HEK293 (cell line): Measurements from ENCODE around the gene APBA1.

Experiments used
- CTCF ChIA-PET: fragments of 350-600 bp; formaldehyde crosslinking; extraction: SDS; loops from one replicate; lab custom pipeline; 2021; ENCODE audit warnings: antibody characterized with exemption; lab: Yijun Ruan, JAX
- POLR2A ChIA-PET: fragments of 300-600 bp; formaldehyde crosslinking; extraction: SDS; loops from one replicate; lab custom pipeline; 2020; ENCODE audit warnings: antibody characterized with exemption, inconsistent platforms; lab: Yijun Ruan, JAX
- H3K27ac ChIP-seq: fragments of 200-500 bp; sonication (Bioruptor generic); 2 replicates; pipeline ENCODE4 v1.5.1; 2014; ENCODE audit warnings: low read depth, low read length, control low read depth, inconsistent platforms; ENCODE audit errors: extremely low read depth
- H3K36me3 ChIP-seq, 2 experiments: fragments of 200-500 bp in 1 of 2; sonication (Bioruptor generic) in 1 of 2; 1 replicate in 1 of 2; 2 replicates in 1 of 2; pipeline ENCODE4 v1.5.1; 2014 to 2017; ENCODE audit warnings: inconsistent platforms in 2 of 2, low read length in 2 of 2; ENCODE audit not compliant: control insufficient read depth in 2 of 2, insufficient read depth in 1 of 2
- H3K4me1 ChIP-seq: fragments of 200-500 bp; sonication (Bioruptor generic); 2 replicates; pipeline ENCODE4 v1.5.1; 2014; ENCODE audit warnings: mild to moderate bottlenecking, low read length, inconsistent platforms; ENCODE audit not compliant: control insufficient read depth, insufficient read depth
- H3K4me3 ChIP-seq: 2 replicates; pipeline ENCODE4 v1.5.1; 2011; ENCODE audit warnings: low read depth, mild to moderate bottlenecking, control low read depth, low read length, moderate library complexity
- H3K9me3 ChIP-seq: fragments of 200-500 bp; sonication (Bioruptor generic); 2 replicates; pipeline ENCODE4 v1.5.1; 2014; ENCODE audit warnings: low read depth, low read length, inconsistent platforms; ENCODE audit not compliant: control insufficient read depth, insufficient read depth
- BCL11B ChIP-seq: fragments of 450-650 bp; formaldehyde crosslinking; IDR thresholded peaks from 2 replicates; pipeline ENCODE4 v1.5.1; 2016; ENCODE audit warnings: low read depth, missing biosample characterization, missing genetic modification characterization
- MYNN ChIP-seq: fragments of 450-650 bp; formaldehyde crosslinking; IDR thresholded peaks from 2 replicates; pipeline ENCODE4 v1.5.1; 2016; ENCODE audit warnings: missing biosample characterization, missing genetic modification characterization, borderline replicate concordance
- MZF1 ChIP-seq: fragments of 450-650 bp; formaldehyde crosslinking; IDR thresholded peaks from 2 replicates; pipeline ENCODE4 v1.5.1; 2017; ENCODE audit warnings: missing biosample characterization, missing genetic modification characterization, borderline replicate concordance
- REPIN1 ChIP-seq: fragments of 450-650 bp; formaldehyde crosslinking; IDR thresholded peaks from 2 replicates; pipeline ENCODE4 v1.5.1; 2017; ENCODE audit warnings: missing biosample characterization, missing genetic modification characterization, low read depth
- SP2 ChIP-seq: fragments of 450-650 bp; formaldehyde crosslinking; IDR thresholded peaks from 2 replicates; pipeline ENCODE4 v1.5.1; 2016; ENCODE audit warnings: missing biosample characterization, missing genetic modification characterization
- ZFHX2 ChIP-seq: fragments of 450-650 bp; formaldehyde crosslinking; conservative IDR thresholded peaks from 2 replicates; pipeline ENCODE4 v1.5.1; 2016; ENCODE audit warnings: missing biosample characterization, missing genetic modification characterization
- ZNF146 ChIP-seq: fragments of 450-650 bp; formaldehyde crosslinking; IDR thresholded peaks from 2 replicates; pipeline ENCODE4 v1.5.1; 2016; ENCODE audit warnings: missing biosample characterization, missing genetic modification characterization
- ZNF175 ChIP-seq: fragments of 450-650 bp; formaldehyde crosslinking; IDR thresholded peaks from 2 replicates; pipeline ENCODE4 v1.5.1; 2016; ENCODE audit warnings: missing biosample characterization, missing genetic modification characterization
- ZNF18 ChIP-seq: fragments of 450-650 bp; formaldehyde crosslinking; IDR thresholded peaks from 2 replicates; pipeline ENCODE4 v1.5.1; 2016; ENCODE audit warnings: missing biosample characterization, missing genetic modification characterization
- ZNF19 ChIP-seq: fragments of 450-650 bp; formaldehyde crosslinking; IDR thresholded peaks from 2 replicates; pipeline ENCODE4; 2016; ENCODE audit warnings: missing biosample characterization, missing genetic modification characterization, low read depth
- ZNF2 ChIP-seq: fragments of 450-650 bp; formaldehyde crosslinking; IDR thresholded peaks from 2 replicates; pipeline ENCODE4 v1.5.1; 2016; ENCODE audit warnings: missing biosample characterization, missing genetic modification characterization
- ZNF341 ChIP-seq: fragments of 450-650 bp; formaldehyde crosslinking; IDR thresholded peaks from 2 replicates; pipeline ENCODE4; 2016; ENCODE audit warnings: low read depth, missing biosample characterization, missing genetic modification characterization
- ZNF350 ChIP-seq: fragments of 450-650 bp; formaldehyde crosslinking; IDR thresholded peaks from 2 replicates; pipeline ENCODE4 v1.5.0; 2017; ENCODE audit warnings: missing biosample characterization, mild to moderate bottlenecking, missing genetic modification characterization
- ZNF354C ChIP-seq: fragments of 450-650 bp; formaldehyde crosslinking; IDR thresholded peaks from 2 replicates; pipeline ENCODE4 v1.5.1; 2016; ENCODE audit warnings: missing biosample characterization, missing genetic modification characterization, low read depth, borderline replicate concordance
- ZNF398 ChIP-seq: fragments of 450-650 bp; formaldehyde crosslinking; IDR thresholded peaks from 2 replicates; pipeline ENCODE4 v1.5.1; 2017; ENCODE audit warnings: missing biosample characterization, missing genetic modification characterization
- ZNF561 ChIP-seq: fragments of 450-650 bp; IDR thresholded peaks from 2 replicates; pipeline ENCODE4 v1.5.1; 2018; ENCODE audit warnings: missing biosample characterization, missing genetic modification characterization, borderline replicate concordance
- ZNF585B ChIP-seq: fragments of 450-650 bp; formaldehyde crosslinking; IDR thresholded peaks from 2 replicates; pipeline ENCODE4 v1.5.1; 2016; ENCODE audit warnings: missing biosample characterization, missing genetic modification characterization
- ZNF623 ChIP-seq: fragments of 450-650 bp; formaldehyde crosslinking; IDR thresholded peaks from 2 replicates; pipeline ENCODE4 v1.5.1; 2016; ENCODE audit warnings: missing biosample characterization, missing genetic modification characterization
- ZNF677 ChIP-seq: fragments of 450-650 bp; IDR thresholded peaks from 2 replicates; pipeline ENCODE4 v1.5.0; 2018; ENCODE audit warnings: missing biosample characterization, mild to moderate bottlenecking, missing genetic modification characterization, moderate library complexity
- ZSCAN5A ChIP-seq: fragments of 450-650 bp; formaldehyde crosslinking; IDR thresholded peaks from 2 replicates; pipeline ENCODE4 v1.5.1; 2016; ENCODE audit warnings: missing biosample characterization, missing genetic modification characterization
- TF ChIP-seq, protein P1 (sequence below): fragments of 450-650 bp; formaldehyde crosslinking; IDR thresholded peaks from 2 replicates; pipeline ENCODE4 v1.5.1; 2016; ENCODE audit warnings: missing biosample characterization, missing genetic modification characterization
- TF ChIP-seq, protein P2 (sequence below): fragments of 450-650 bp; formaldehyde crosslinking; IDR thresholded peaks from 2 replicates; pipeline ENCODE4 v1.5.1; 2017; ENCODE audit warnings: missing biosample characterization, mild to moderate bottlenecking, missing genetic modification characterization, moderate library complexity

Gene APBA1

DNA sequence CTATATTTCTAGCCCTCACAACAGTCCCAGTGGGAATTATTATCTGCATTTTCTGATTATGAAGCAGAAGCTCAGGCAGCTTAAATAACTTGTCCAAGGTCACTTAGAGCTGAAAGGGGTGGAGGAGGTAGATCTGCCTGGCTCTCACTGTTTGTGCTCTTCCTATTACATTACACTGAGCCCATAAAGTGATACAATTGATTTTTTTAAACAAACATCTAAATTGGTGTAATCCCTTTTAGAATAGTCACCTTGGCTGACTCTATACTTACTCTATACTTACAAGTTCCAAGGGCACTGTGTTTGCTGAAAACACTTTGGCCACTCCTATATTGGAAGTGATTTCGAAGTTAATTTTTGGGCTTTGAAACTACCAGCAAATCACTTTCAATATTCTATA lies 144.7 kb downstream of the APBA1 start:
- no peaks in the 10 kb centered on the region for H3K36me3 ChIP-seq
- ChIA-PET CTCF (interaction anchor here (1.6 to 1.7 kb wide), 2 partner anchors 19 to 105 kb away, joined by 9 to 10 read pairs; no protein-coding TSS in a partner anchor), POLR2A (no interaction called here)
- no peak overlapping the region for H3K4me3 ChIP-seq
- H3K9me3 ChIP-seq = no peaks in the 10 kb centered on the region
- no peak for TF ChIP-seq ZNF19 (tag by site-specific recombination)
- no peak for TF ChIP-seq ZNF341
- no peak for TF ChIP-seq ZNF2 (tag by site-specific recombination)
- no peak for TF ChIP-seq ZNF354C
- no peak overlapping the region for H3K27ac ChIP-seq
- H3K4me1 ChIP-seq = no peaks in the 10 kb centered on the region

- Histone ChIP-seq H3K36me3 (no peaks in the 10 kb centered on the region), H3K27ac (no peak overlapping the region), H3K4me1 (no peaks in the 10 kb centered on the region), H3K9me3 (no peaks in the 10 kb centered on the region), H3K4me3 (no peak overlapping the region)
- no peak for TF ChIP-seq SP2 (tag by site-specific recombination)
- no peak for TF ChIP-seq REPIN1 (tag by site-specific recombination)
- TF ChIP-seq ZNF18 (tag by site-specific recombination) = no peak
- no peak for TF ChIP-seq ZNF561 (tag by site-specific recombination)
- TF ChIP-seq ZNF146 = peak; percentile 86
- TF ChIP-seq ZNF175 (tag by site-specific recombination) = no peak
- no peak for TF ChIP-seq ZNF350 (tag by site-specific recombination)
- TF ChIP-seq, protein P1, sequence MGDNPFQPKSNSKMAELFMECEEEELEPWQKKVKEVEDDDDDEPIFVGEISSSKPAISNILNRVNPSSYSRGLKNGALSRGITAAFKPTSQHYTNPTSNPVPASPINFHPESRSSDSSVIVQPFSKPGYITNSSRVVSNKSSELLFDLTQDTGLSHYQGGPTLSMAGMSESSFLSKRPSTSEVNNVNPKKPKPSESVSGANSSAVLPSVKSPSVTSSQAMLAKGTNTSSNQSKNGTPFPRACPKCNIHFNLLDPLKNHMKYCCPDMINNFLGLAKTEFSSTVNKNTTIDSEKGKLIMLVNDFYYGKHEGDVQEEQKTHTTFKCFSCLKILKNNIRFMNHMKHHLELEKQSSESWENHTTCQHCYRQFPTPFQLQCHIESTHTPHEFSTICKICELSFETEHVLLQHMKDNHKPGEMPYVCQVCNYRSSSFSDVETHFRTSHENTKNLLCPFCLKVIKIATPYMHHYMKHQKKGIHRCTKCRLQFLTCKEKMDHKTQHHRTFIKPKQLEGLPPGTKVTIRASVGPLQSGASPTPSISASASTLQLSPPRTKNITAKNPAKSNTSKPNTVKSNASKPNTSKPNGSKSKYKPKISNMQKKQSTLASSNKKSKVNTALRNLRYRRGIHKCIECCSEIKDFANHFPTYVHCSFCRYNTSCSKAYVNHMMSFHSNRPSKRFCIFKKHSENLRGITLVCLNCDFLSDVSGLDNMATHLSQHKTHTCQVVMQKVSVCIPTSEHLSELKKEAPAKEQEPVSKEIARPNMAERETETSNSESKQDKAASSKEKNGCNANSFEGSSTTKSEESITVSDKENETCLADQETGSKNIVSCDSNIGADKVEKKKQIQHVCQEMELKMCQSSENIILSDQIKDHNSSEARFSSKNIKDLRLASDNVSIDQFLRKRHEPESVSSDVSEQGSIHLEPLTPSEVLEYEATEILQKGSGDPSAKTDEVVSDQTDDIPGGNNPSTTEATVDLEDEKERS (tag by site-specific recombination) = 0 out of 2 replicates have a peak, but pooled peaks have one; percentile 23
- TF ChIP-seq ZNF585B (tag by site-specific recombination) = no peak
- no peak for TF ChIP-seq ZNF623
- POLR2A ChIA-PET = no interaction called here
- CTCF ChIA-PET = interaction anchor here (1.6 kb wide), 1 partner anchor 20 kb away, joined by 10 read pairs; no protein-coding TSS in a partner anchor
Observed at GRCh38 chr9:69526699-69527098, 145.5 kb downstream of the APBA1 start.

DNA sequence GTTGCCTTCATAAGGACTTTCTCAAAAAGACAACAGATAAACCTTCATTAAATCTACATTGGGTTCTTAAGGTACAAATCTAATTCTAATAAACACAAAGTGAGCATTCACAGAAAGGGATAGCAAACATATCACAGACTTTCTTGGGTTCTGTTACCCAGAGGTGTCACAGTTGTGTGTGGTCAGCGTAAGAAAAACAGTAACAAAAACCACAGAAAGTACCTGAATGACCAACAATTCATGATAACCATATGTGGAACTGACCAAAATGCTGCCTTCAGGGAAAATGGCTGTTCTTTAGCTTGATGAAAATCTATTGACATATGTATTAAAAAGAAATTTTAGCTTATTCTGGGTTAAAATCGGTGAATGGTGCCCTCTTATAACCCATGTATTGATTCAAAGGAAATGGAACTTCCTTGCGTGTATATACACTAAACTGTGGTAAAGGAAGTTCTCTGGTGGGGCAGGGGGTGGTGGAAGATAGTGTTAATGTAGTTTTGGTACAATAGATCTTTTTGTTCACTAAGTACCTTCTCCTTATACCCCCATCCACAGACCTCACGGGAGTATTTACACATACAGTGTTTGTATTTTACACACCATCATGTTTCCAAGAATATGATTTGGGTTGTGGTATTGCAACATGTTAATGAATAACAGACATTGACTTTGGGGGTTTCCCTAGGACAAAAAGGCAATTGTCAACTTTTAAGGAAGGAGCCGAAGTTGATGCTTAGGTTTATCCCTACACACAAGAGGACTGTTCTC lies 152.5 kb downstream of the APBA1 start:
- no peaks in the 10 kb centered on the region for H3K36me3 ChIP-seq
- no peaks in the 10 kb centered on the region for H3K9me3 ChIP-seq
- no peak overlapping the region for H3K4me3 ChIP-seq
- H3K4me1 ChIP-seq = no peaks in the 10 kb centered on the region
- ChIA-PET CTCF (interaction anchor here (1.0 kb wide), 1 partner anchor 14 kb away, joined by 5 read pairs; no protein-coding TSS in a partner anchor), POLR2A (no interaction called here)
- H3K27ac ChIP-seq = no peak overlapping the region
- TF ChIP-seq BCL11B (tag by site-specific recombination) = no peak
- TF ChIP-seq ZFHX2 = no peak
- TF ChIP-seq MYNN (tag by site-specific recombination) = no peak
- no peak for TF ChIP-seq ZNF677 (tag by site-specific recombination)
- no peak for TF ChIP-seq ZNF19 (tag by site-specific recombination)
- TF ChIP-seq ZNF398 (tag by site-specific recombination) = no peak
- no peak for TF ChIP-seq MZF1 (tag by site-specific recombination)
- TF ChIP-seq, protein P2, sequence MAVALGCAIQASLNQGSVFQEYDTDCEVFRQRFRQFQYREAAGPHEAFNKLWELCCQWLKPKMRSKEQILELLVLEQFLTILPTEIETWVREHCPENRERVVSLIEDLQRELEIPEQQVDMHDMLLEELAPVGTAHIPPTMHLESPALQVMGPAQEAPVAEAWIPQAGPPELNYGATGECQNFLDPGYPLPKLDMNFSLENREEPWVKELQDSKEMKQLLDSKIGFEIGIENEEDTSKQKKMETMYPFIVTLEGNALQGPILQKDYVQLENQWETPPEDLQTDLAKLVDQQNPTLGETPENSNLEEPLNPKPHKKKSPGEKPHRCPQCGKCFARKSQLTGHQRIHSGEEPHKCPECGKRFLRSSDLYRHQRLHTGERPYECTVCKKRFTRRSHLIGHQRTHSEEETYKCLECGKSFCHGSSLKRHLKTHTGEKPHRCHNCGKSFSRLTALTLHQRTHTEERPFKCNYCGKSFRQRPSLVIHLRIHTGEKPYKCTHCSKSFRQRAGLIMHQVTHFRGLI (tag by site-specific recombination) = no peak
- TF ChIP-seq ZSCAN5A (tag by site-specific recombination) = no peak
